ENCODE measurements around the gene OST4.

OST4 gene

GRCh38 chr2:27054721-27055120, 16.7 kb downstream of the OST4 start:
- in situ Hi-C loops (cut with HindIII; ENCODE audit: low sequenced_read_pairs), result no loop called here

GRCh38 chr2:27053776-27054175, 17.7 kb downstream of the OST4 start:
- in situ Hi-C loops (cut with HindIII; ENCODE audit: low sequenced_read_pairs), result no loop called here

- in situ Hi-C loops (cut with HindIII; ENCODE audit: low sequenced_read_pairs), result no loop called here
Observed at GRCh38 chr2:27053321-27053720, 18.1 kb downstream of the OST4 start.

GRCh38 chr2:27051902-27052645, 19.4 kb downstream of the OST4 start:
- in situ Hi-C loops (cut with HindIII; ENCODE audit: low sequenced_read_pairs), result no loop called here

GRCh38 chr2:27050996-27051901, 20.2 kb downstream of the OST4 start, which contains the start of gene AGBL5:
AGBL5 (plus strand) TSS chr2:27051668; CDS start chr2:27052959, 1,291 bp downstream.
- in situ Hi-C loops (cut with HindIII; ENCODE audit: low sequenced_read_pairs), result no loop called here

- in situ Hi-C loops (cut with HindIII; ENCODE audit: low sequenced_read_pairs), result no loop called here
Observed at GRCh38 chr2:27050281-27050995, 21.0 kb downstream of the OST4 start.

- in situ Hi-C loops (cut with HindIII; ENCODE audit: low sequenced_read_pairs), result no loop called here
Observed at GRCh38 chr2:27049422-27050280, 21.8 kb downstream of the OST4 start.

- in situ Hi-C loops (cut with HindIII; ENCODE audit: low sequenced_read_pairs), result no loop called here
Observed at GRCh38 chr2:27042985-27043634, 28.3 kb downstream of the OST4 start.

- in situ Hi-C loops (cut with HindIII; ENCODE audit: low sequenced_read_pairs), result no loop called here
Observed at GRCh38 chr2:27042159-27042661, 29.2 kb downstream of the OST4 start.

- in situ Hi-C loops (cut with HindIII; ENCODE audit: low sequenced_read_pairs), result no loop called here
Observed at GRCh38 chr2:27041752-27042151, 29.7 kb downstream of the OST4 start.

- in situ Hi-C loops (cut with HindIII; ENCODE audit: low sequenced_read_pairs), result no loop called here
Observed at GRCh38 chr2:27040282-27040681, 31.2 kb downstream of the OST4 start.

- in situ Hi-C loops (cut with HindIII; ENCODE audit: low sequenced_read_pairs), result no loop called here
Observed at GRCh38 chr2:27039871-27040270, 31.6 kb downstream of the OST4 start.

GRCh38 chr2:27039426-27039825, 32.0 kb downstream of the OST4 start:
- in situ Hi-C loops (cut with HindIII; ENCODE audit: low sequenced_read_pairs), result no loop called here

GRCh38 chr2:27038631-27039339, 32.7 kb downstream of the OST4 start:
- in situ Hi-C loops (cut with HindIII; ENCODE audit: low sequenced_read_pairs), result no loop called here

- in situ Hi-C loops (cut with HindIII; ENCODE audit: low sequenced_read_pairs), result no loop called here
Observed at GRCh38 chr2:27038012-27038411, 33.4 kb downstream of the OST4 start.

GRCh38 chr2:27033253-27033852, 38.1 kb downstream of the OST4 start:
- in situ Hi-C loops (cut with HindIII; ENCODE audit: low sequenced_read_pairs), result no loop called here

- in situ Hi-C loops (cut with HindIII; ENCODE audit: low sequenced_read_pairs), result no loop called here
Observed at GRCh38 chr2:27032495-27033252, 38.8 kb downstream of the OST4 start, which contains the start of gene TMEM214. TMEM214 (plus strand) TSS chr2:27032965; CDS start chr2:27033016, 51 bp downstream.

- in situ Hi-C loops (cut with HindIII; ENCODE audit: low sequenced_read_pairs), result no loop called here
Observed at GRCh38 chr2:27029051-27029450, 42.4 kb downstream of the OST4 start.

All from DLD1 (cell line).